H1 (cell line): Measurements from ENCODE around the gene SUGP1. TPM values are rescaled to one million over a fixed set of nuclear protein-coding genes. Genes with fewer than 3 reads are reported as not detected.

ENCODE experiments used
- CTCF ChIA-PET: fragments of 300-600 bp; sonication (Branson Sonifier 250); formaldehyde crosslinking; loops from one replicate; lab custom pipeline; 2021; ENCODE audit not compliant: partially characterized antibody; lab: Charles Lee
- POLR2A ChIA-PET: fragments of 300-600 bp; sonication (Branson Sonifier 250); formaldehyde crosslinking; loops from one replicate; lab custom pipeline; 2021; ENCODE audit warnings: inconsistent platforms; ENCODE audit not compliant: partially characterized antibody; lab: Charles Lee
- DNase-seq, 2 experiments: peaks; one replicate each; pipeline versions ENCODE4 v3.0.0 to v3.0.0-alpha.2; 2010 to 2022; ENCODE audit warnings: low spot score in 2 of 2, low read depth in 1 of 2, mixed read lengths in 1 of 2
- FAIRE-seq: peaks from 2 replicates; lab custom pipeline; 2011; peaks lifted over from hg19 to GRCh38; lab: Jason Lieb, UNC
- H2AFZ ChIP-seq: 2 replicates; pipeline ENCODE4 v1.8.1; 2012; ENCODE audit warnings: low read length, inconsistent platforms
- H2AK5ac ChIP-seq: 2 replicates; pipeline ENCODE4 v1.6.1; 2013; ENCODE audit warnings: low read depth, low read length
- H2BK120ac ChIP-seq: replicated peaks from 2 replicates; pipeline ENCODE3; 2013; ENCODE audit warnings: low read depth, low read length, inconsistent platforms
- H2BK12ac ChIP-seq: 2 replicates; pipeline ENCODE4 v1.6.1; 2013; ENCODE audit warnings: low read depth, low read length
- H2BK15ac ChIP-seq: 2 replicates; pipeline ENCODE4 v1.6.1; 2013; ENCODE audit warnings: low read length
- H2BK20ac ChIP-seq: 2 replicates; pipeline ENCODE4 v1.6.1; 2013; ENCODE audit warnings: low read length
- H2BK5ac ChIP-seq: 2 replicates; pipeline ENCODE4 v1.6.1; 2013; ENCODE audit warnings: low read depth, low read length
- H3K14ac ChIP-seq: 2 replicates; pipeline ENCODE4 v1.6.1; 2013; ENCODE audit warnings: inconsistent platforms; ENCODE audit not compliant: insufficient read length
- H3K18ac ChIP-seq: 2 replicates; pipeline ENCODE4 v1.6.1; 2013; ENCODE audit warnings: low read length; ENCODE audit errors: extremely low read depth
- H3K23ac ChIP-seq: 2 replicates; pipeline ENCODE4 v1.6.1; 2013; ENCODE audit warnings: inconsistent platforms; ENCODE audit not compliant: insufficient read length
- H3K23me2 ChIP-seq: 2 replicates; pipeline ENCODE4 v1.6.1; 2013; ENCODE audit warnings: low read depth, low read length
- H3K27ac ChIP-seq: 2 replicates; pipeline ENCODE4 v1.6.1; 2011; ENCODE audit warnings: low read depth, low read length, inconsistent platforms
- H3K27me3 ChIP-seq, 4 experiments: replicated peaks in 1 of 4; 1 replicate in 1 of 4; 2 replicates in 3 of 4; pipeline versions ENCODE4 v1.6.1 to v1.8.1; 2011 to 2013; ENCODE audit warnings: low read length in 3 of 4, mild to moderate bottlenecking in 3 of 4, inconsistent platforms in 2 of 4, mixed read lengths in 2 of 4, moderate library complexity in 1 of 4; ENCODE audit not compliant: control insufficient read depth in 3 of 4, insufficient read depth in 3 of 4; ENCODE audit errors: extremely low read depth in 1 of 4
- H3K36me3 ChIP-seq, 4 experiments: 2 replicates each; pipeline versions ENCODE4 v1.6.1 to v1.8.1; 2011 to 2013; ENCODE audit warnings: mild to moderate bottlenecking in 4 of 4, low read length in 3 of 4, moderate library complexity in 2 of 4, control low read depth in 1 of 4, inconsistent platforms in 1 of 4; ENCODE audit not compliant: insufficient read depth in 4 of 4, control insufficient read depth in 2 of 4
- H3K4ac ChIP-seq: replicated peaks from 2 replicates; pipeline ENCODE3; 2013; ENCODE audit warnings: low read length, low read depth, mixed read lengths, inconsistent platforms; ENCODE audit not compliant: insufficient read length
- H3K4me1 ChIP-seq, 4 experiments: replicated peaks in 1 of 4; 1 replicate in 1 of 4; 2 replicates in 3 of 4; pipeline versions ENCODE4 v1.6.1 to v1.8.1; 2011 to 2013; ENCODE audit warnings: low read length in 3 of 4, inconsistent platforms in 2 of 4, mixed read lengths in 1 of 4; ENCODE audit not compliant: insufficient read depth in 4 of 4, control insufficient read depth in 3 of 4
- H3K4me2 ChIP-seq, 2 experiments: 2 replicates each; pipeline versions ENCODE4 v1.6.1 to v1.8.1; 2011 to 2013; ENCODE audit warnings: low read depth in 2 of 2, low read length in 2 of 2, control low read depth in 1 of 2, inconsistent platforms in 1 of 2, mild to moderate bottlenecking in 1 of 2; ENCODE audit not compliant: insufficient read depth in 1 of 2
- H3K4me3 ChIP-seq, 4 experiments: fragments of 200-600, 300-600 bp in 1 of 4; sonication (generic), shearing (Covaris generic), sonication (Bioruptor Twin) in 1 of 4; 2 replicates each; pipeline versions ENCODE4 v1.5.1 to v1.8.1; 2011 to 2016; ENCODE audit warnings: low read length in 4 of 4, low read depth in 3 of 4, control low read depth in 2 of 4, inconsistent platforms in 2 of 4, mild to moderate bottlenecking in 2 of 4, mixed read lengths in 1 of 4, moderate library complexity in 1 of 4; ENCODE audit not compliant: insufficient read depth in 2 of 4; ENCODE audit errors: extremely low read depth in 1 of 4
- H3K56ac ChIP-seq: replicated peaks from 2 replicates; pipeline ENCODE3; 2013; ENCODE audit warnings: low read depth, mild to moderate bottlenecking, mixed read lengths, low read length, inconsistent platforms; ENCODE audit not compliant: insufficient read length
- H3K79me1 ChIP-seq: 2 replicates; pipeline ENCODE4 v1.6.1; 2013; ENCODE audit warnings: low read depth, low read length, control low read depth
- H3K79me2 ChIP-seq, 2 experiments: 2 replicates each; pipeline versions ENCODE4 v1.6.1 to v1.8.1; 2012 to 2013; ENCODE audit warnings: low read length in 2 of 2, mild to moderate bottlenecking in 2 of 2, inconsistent platforms in 1 of 2; ENCODE audit not compliant: insufficient read depth in 2 of 2, control insufficient read depth in 1 of 2
- H3K9ac ChIP-seq, 4 experiments: replicated peaks in 1 of 4; 1 replicate in 1 of 4; 2 replicates in 3 of 4; pipeline versions ENCODE4 v1.6.1 to v1.8.1; 2011 to 2013; ENCODE audit warnings: low read depth in 3 of 4, low read length in 3 of 4, control low read depth in 2 of 4, mild to moderate bottlenecking in 2 of 4, moderate library complexity in 2 of 4, inconsistent platforms in 1 of 4; ENCODE audit errors: extremely low read depth in 1 of 4
- H3K9me3 ChIP-seq, 2 experiments: 2 replicates each; pipeline versions ENCODE4 v1.6.1 to v1.8.1; 2012 to 2013; ENCODE audit warnings: mild to moderate bottlenecking in 2 of 2, moderate library complexity in 2 of 2, control low read depth in 1 of 2, inconsistent platforms in 1 of 2, low read depth in 1 of 2, low read length in 1 of 2, mixed read lengths in 1 of 2; ENCODE audit not compliant: insufficient read depth in 2 of 2
- H4K20me1 ChIP-seq, 2 experiments: replicated peaks in 1 of 2; 2 replicates each; pipeline versions ENCODE3 to v1.8.1; 2011 to 2013; ENCODE audit warnings: inconsistent platforms in 2 of 2, low read length in 2 of 2, mild to moderate bottlenecking in 1 of 2; ENCODE audit not compliant: insufficient read depth in 2 of 2, control insufficient read depth in 1 of 2
- H4K5ac ChIP-seq: 2 replicates; pipeline ENCODE4 v1.6.1; 2013; ENCODE audit warnings: low read length, low read depth, mixed read lengths, inconsistent platforms; ENCODE audit not compliant: insufficient read length
- H4K8ac ChIP-seq: 2 replicates; pipeline ENCODE4 v1.8.0; 2013; ENCODE audit warnings: mild to moderate bottlenecking, moderate library complexity, low read length, inconsistent platforms; ENCODE audit not compliant: insufficient read depth; ENCODE audit errors: extremely low read depth
- H4K91ac ChIP-seq: replicated peaks from 2 replicates; pipeline ENCODE3; 2013; ENCODE audit warnings: low read length, mixed read lengths, inconsistent platforms; ENCODE audit not compliant: insufficient read length
- CTBP2 ChIP-seq: IDR thresholded peaks from 2 replicates; pipeline ENCODE4 v1.7.0; 2011; ENCODE audit warnings: borderline replicate concordance, mild to moderate bottlenecking, moderate library complexity, mixed read lengths, low read length; ENCODE audit not compliant: insufficient read depth, insufficient read length
- NANOG ChIP-seq: IDR thresholded peaks from 2 replicates; pipeline ENCODE4 v1.6.1; 2011; ENCODE audit warnings: low read length, low read depth, mild to moderate bottlenecking, inconsistent platforms; ENCODE audit not compliant: insufficient read depth, poor library complexity, severe bottlenecking
- PHF8 ChIP-seq: fragments of 200-600 bp; sonication (generic); conservative IDR thresholded peaks from 2 replicates; pipeline ENCODE4 v1.7.1; 2012; ENCODE audit warnings: low read depth, mild to moderate bottlenecking, inconsistent platforms, low read length, moderate library complexity
- WGBS, 2 experiments: shearing (Covaris generic) in 1 of 2; methylation state at CpG; one replicate each; pipeline versions ENCODE4 v1.1.6 to v1.1.7; 2013 to 2015; ENCODE audit warnings: low lambda C conversion rate in 2 of 2, mixed read lengths in 2 of 2, inconsistent platforms in 1 of 2, low coverage in 1 of 2, missing lambda C conversion rate in 1 of 2; ENCODE audit not compliant: insufficient replicate concordance in 2 of 2, insufficient coverage in 1 of 2, insufficient read length in 1 of 2; ENCODE audit errors: extremely low coverage in 1 of 2, missing lambda C conversion rate in 1 of 2; 5-methylcytosine and 5-hydroxymethylcytosine counted together
- polyA plus RNA-seq, 7 experiments: library from polyadenylated mRNA; depleted of rRNA in 3 of 7; stranded (reverse) in 5 of 7; unstranded in 2 of 7; fragments of >200 nt in 5 of 7; fragments of 200-250 nt in 2 of 7; gene quantifications; 1 replicate in 5 of 7; 2 replicates in 1 of 7; 4 replicates in 1 of 7; pipeline versions ENCODE4 v1.2.1 to v1.2.3, GENCODE V29; 2011 to 2013; ENCODE audit warnings: missing spikeins in 2 of 7, mixed read lengths in 2 of 7
- total RNA-seq: library from RNA; stranded (reverse); fragmentation: NEBNext Ultra II Directional; extraction: Animal tissue kit (Norgen Biotek cat#: 25700); gene quantifications from 2 replicates; pipeline ENCODE4 v1.2.1, GENCODE V29; 2021

SUGP1 gene
- total and polyA plus RNA-seq, 2 of the 8 experiments (the other 6 are each of a cell fraction or from before 2014, with no cell fraction given), result 38.5 to 65.2 TPM

DNA sequence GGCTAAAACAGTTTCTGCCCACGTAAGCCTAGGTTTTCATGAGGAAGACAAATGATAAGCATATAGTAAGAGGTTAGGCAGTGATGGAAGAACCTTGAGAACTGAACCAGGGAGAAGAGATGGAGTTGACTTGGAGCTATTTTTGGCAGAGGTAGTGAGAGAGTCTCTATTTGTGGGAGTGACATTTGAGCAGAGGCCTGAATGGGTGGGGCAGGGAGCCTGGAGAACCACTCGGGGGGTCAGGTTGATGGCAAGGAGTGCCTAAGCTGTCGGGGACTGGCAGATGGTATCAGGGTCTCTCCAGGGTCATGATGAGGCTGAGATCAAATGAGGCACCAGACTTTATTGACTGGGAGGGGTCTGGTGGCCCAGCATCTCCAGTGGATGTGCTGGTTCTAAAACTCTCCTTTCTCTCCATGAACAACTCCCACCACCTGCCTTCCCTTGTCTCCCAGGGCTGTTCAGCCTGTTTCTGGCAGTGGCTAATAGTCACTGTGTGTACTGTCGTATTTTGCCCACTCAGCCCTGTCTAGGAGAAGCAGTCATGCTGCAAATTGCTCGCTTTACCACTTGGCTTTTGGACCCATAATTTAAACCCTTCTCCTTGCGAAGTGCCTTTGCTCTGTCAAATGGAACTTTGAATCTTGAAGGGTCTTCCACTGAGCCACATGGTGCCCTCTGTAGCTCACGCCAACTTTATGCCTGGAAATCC is 3.9 kb upstream of the SUGP1 start:
- Histone ChIP-seq H3K79me2 (peaks cover 0 to 53% of the 10 kb centered on the region in 2 experiments; a peak in 2 of 4 replicates), H3K27me3 (no peaks in the 10 kb centered on the region), H3K14ac (no peak overlapping the region), H3K36me3 (peaks cover 3 to 27% (median 15%) of the 10 kb centered on the region in 4 experiments; a peak in 6 of 8 replicates), H2BK12ac (no peak overlapping the region), H2BK120ac (no peak overlapping the region), H3K4me1 (peaks cover 0 to 4% (median 2%) of the 10 kb centered on the region in 4 experiments; a peak in 3 of 7 replicates), H3K18ac (no peak overlapping the region), H2BK15ac (no peak overlapping the region), H3K79me1 (peaks cover 7% of the 10 kb centered on the region), H3K23me2 (peaks cover 7% of the 10 kb centered on the region; the same call in 1 of the 2 replicates), H2AK5ac (no peak overlapping the region), H4K5ac (no peak overlapping the region), H3K27ac (no peak overlapping the region), H3K4ac (no peak overlapping the region), H3K9me3 (no peaks in the 10 kb centered on the region), H3K4me3 (no peak overlapping the region), H2BK20ac (no peak overlapping the region), H2BK5ac (no peak overlapping the region), H4K20me1 (peaks cover 1 to 7% of the 10 kb centered on the region in 2 experiments), H3K9ac (no peak overlapping the region), H4K8ac (no peak overlapping the region), H4K91ac (no peak overlapping the region), H3K56ac (no peak overlapping the region), H2AFZ (no peak overlapping the region), H3K4me2 (no peak overlapping the region), H3K23ac (no peak overlapping the region)
- POLR2A ChIA-PET, result interaction anchor here (0.6 to 3.2 kb wide), 7 partner anchors 9 to 29 kb away, joined by 3 to 12 read pairs (median 4); no protein-coding TSS in a partner anchor
- CTCF ChIA-PET, result interaction anchor here (0.6 to 3.5 kb wide), 6 partner anchors 10 to 389 kb away, joined by 3 to 17 read pairs (median 4); no protein-coding TSS in a partner anchor
- 92% methylated on average over 7 of the region's 7 CpGs; no CpG with 5 or more reads in 1 of the 2 experiments for WGBS, 2 experiments
- FAIRE-seq, result no peak
- DNase-seq, result no peak
- TF ChIP-seq CTBP2 (no peak), NANOG (no peak), PHF8 (no peak)
